Stomach (tissue), 4 donors: ENCODE measurements around the gene EDIL3.

Experiments
- EP300 ChIP-seq: sonication (generic); formaldehyde crosslinking; IDR thresholded peaks from one replicate; pipeline ENCODE4 v1.6.1; 2017; ENCODE audit warnings: antibody characterized with exemption
- POLR2AphosphoS5 ChIP-seq, 3 donors: sonication (generic); formaldehyde crosslinking; IDR thresholded peaks; one replicate each; pipeline ENCODE4 v1.6.1; 2016; ENCODE audit warnings: antibody characterized with exemption in 3 of 3
- TF ChIP-seq, protein P1 (sequence below), 7 experiments: fragments of 450-650 bp in 4 of 7; fragments of 200-600 bp in 3 of 7; sonication (generic) in 3 of 7; IDR thresholded peaks; one replicate each; pipeline ENCODE4 v1.5.1; 2016 to 2019; ENCODE audit warnings: antibody characterized with exemption in 7 of 7, control low read depth in 2 of 7, mild to moderate bottlenecking in 1 of 7

DNA sequence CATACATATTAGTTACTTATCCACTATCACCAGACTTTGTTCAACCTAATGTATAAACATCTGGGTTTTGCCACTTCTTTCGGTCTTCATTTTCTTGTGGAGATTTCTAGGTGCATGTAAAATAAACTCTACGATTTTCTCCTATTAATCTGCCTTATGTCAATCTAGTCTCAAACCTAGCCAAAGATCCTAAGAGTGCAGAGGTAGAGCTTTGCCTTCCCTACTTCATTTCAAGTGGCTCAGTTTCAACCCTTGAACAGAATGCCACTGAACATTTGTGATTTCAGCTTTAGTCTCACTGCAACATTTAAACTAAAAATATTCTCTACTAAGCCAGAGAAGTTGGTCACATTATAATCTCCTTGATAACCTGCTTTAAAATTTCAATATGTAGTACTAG, 94.0 kb downstream of the EDIL3 start:
- TF ChIP-seq, protein P1, sequence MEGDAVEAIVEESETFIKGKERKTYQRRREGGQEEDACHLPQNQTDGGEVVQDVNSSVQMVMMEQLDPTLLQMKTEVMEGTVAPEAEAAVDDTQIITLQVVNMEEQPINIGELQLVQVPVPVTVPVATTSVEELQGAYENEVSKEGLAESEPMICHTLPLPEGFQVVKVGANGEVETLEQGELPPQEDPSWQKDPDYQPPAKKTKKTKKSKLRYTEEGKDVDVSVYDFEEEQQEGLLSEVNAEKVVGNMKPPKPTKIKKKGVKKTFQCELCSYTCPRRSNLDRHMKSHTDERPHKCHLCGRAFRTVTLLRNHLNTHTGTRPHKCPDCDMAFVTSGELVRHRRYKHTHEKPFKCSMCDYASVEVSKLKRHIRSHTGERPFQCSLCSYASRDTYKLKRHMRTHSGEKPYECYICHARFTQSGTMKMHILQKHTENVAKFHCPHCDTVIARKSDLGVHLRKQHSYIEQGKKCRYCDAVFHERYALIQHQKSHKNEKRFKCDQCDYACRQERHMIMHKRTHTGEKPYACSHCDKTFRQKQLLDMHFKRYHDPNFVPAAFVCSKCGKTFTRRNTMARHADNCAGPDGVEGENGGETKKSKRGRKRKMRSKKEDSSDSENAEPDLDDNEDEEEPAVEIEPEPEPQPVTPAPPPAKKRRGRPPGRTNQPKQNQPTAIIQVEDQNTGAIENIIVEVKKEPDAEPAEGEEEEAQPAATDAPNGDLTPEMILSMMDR (IDR thresholded peaks at IDR 0.05), result no peak
- TF ChIP-seq POLR2AphosphoS5 (IDR thresholded peaks at IDR 0.05), result no peak
- no peak for TF ChIP-seq EP300
